Endothelial cell of umbilical vein (primary cell): ENCODE measurements around the gene RHEX. TPM values are rescaled to one million over a fixed set of nuclear protein-coding genes. Genes with fewer than 3 reads are reported as not detected.

Experiments used
- BruUV-seq: library from RNA; stranded (reverse); fragments of 400-500 nt; replicated peaks from 2 replicates; lab custom pipeline; 2021; lab: Mats Ljungman, UMichigan
- CTCF ChIA-PET: fragments of 300-600, 350-600 bp; sonication (Branson Sonifier 250); formaldehyde crosslinking; loops from one replicate; lab custom pipeline; 2021; ENCODE audit warnings: antibody characterized with exemption, inconsistent platforms; lab: Charles Lee
- POLR2A ChIA-PET: fragments of 300-600, 350-600 bp; sonication (Branson Sonifier 250); formaldehyde crosslinking; loops from one replicate; lab custom pipeline; 2021; ENCODE audit warnings: antibody characterized with exemption, inconsistent platforms; lab: Charles Lee
- DNase-seq: peaks from one replicate; pipeline ENCODE4 v3.0.0-alpha.2; 2011; ENCODE audit warnings: low read depth, low spot score
- FAIRE-seq: peaks from 2 replicates; lab custom pipeline; 2011; peaks lifted over from hg19 to GRCh38; lab: Jason Lieb, UNC
- H2AFZ ChIP-seq: 2 replicates; pipeline ENCODE4 v1.6.0; 2012; ENCODE audit warnings: low read depth, low read length, control low read depth, inconsistent platforms
- H3K27ac ChIP-seq: 2 replicates; pipeline ENCODE4 v1.5.1; 2011; ENCODE audit warnings: low read depth, mild to moderate bottlenecking, control low read depth, low read length, moderate library complexity; ENCODE audit not compliant: insufficient read depth
- H3K27me3 ChIP-seq, 2 experiments: 2 replicates each; pipeline versions ENCODE4 v1.6.0 to v1.6.1; 2011; ENCODE audit warnings: low read length in 2 of 2, mixed read lengths in 1 of 2; ENCODE audit not compliant: control insufficient read depth in 2 of 2, insufficient read depth in 2 of 2
- H3K36me3 ChIP-seq, 2 experiments: 2 replicates in 1 of 2; 3 replicates in 1 of 2; pipeline ENCODE4 v1.5.1; 2011; ENCODE audit warnings: low read length in 2 of 2, mild to moderate bottlenecking in 1 of 2, moderate library complexity in 1 of 2; ENCODE audit not compliant: control insufficient read depth in 2 of 2, insufficient read depth in 2 of 2; ENCODE audit errors: extremely low read depth in 1 of 2
- H3K4me1 ChIP-seq: 3 replicates; pipeline ENCODE4 v1.5.1; 2011; ENCODE audit warnings: mild to moderate bottlenecking, low read length; ENCODE audit not compliant: control insufficient read depth, insufficient read depth; ENCODE audit errors: extremely low read depth
- H3K4me2 ChIP-seq: 2 replicates; pipeline ENCODE4 v1.6.1; 2011; ENCODE audit warnings: low read length, control low read depth, mixed read lengths; ENCODE audit not compliant: insufficient read depth
- H3K4me3 ChIP-seq, 3 experiments: fragments of 200-600 bp in 1 of 3; sonication (generic), shearing (Covaris generic) in 1 of 3; replicated peaks in 1 of 3; 2 replicates each; pipeline ENCODE4 v1.5.1; 2011 to 2016; ENCODE audit warnings: control low read depth in 3 of 3, low read length in 3 of 3, mild to moderate bottlenecking in 2 of 3, inconsistent platforms in 1 of 3, low read depth in 1 of 3, moderate library complexity in 1 of 3; ENCODE audit not compliant: insufficient read depth in 1 of 3
- H3K79me2 ChIP-seq: 2 replicates; pipeline ENCODE4 v1.6.0; 2012; ENCODE audit warnings: low read length, inconsistent platforms; ENCODE audit not compliant: control insufficient read depth, insufficient read depth
- H3K9ac ChIP-seq: replicated peaks from 2 replicates; pipeline ENCODE3; 2011; ENCODE audit warnings: low read length, control low read depth; ENCODE audit not compliant: insufficient read depth; ENCODE audit errors: extremely low read depth
- H3K9me1 ChIP-seq: replicated peaks from 3 replicates; pipeline ENCODE4 v1.6.0; 2011; ENCODE audit warnings: mild to moderate bottlenecking, low read length; ENCODE audit not compliant: control insufficient read depth, insufficient read depth; ENCODE audit errors: extremely low read depth
- H3K9me3 ChIP-seq: replicated peaks from 2 replicates; pipeline ENCODE4 v1.5.1; 2012; ENCODE audit warnings: low read length, inconsistent platforms; ENCODE audit not compliant: control insufficient read depth, insufficient read depth
- H4K20me1 ChIP-seq: replicated peaks from 2 replicates; pipeline ENCODE3; 2011; ENCODE audit warnings: mild to moderate bottlenecking, low read length; ENCODE audit not compliant: control insufficient read depth, insufficient read depth; ENCODE audit errors: extremely low read depth
- EZH2 ChIP-seq: IDR thresholded peaks from 2 replicates; pipeline ENCODE4 v1.6.1; 2012; ENCODE audit warnings: borderline replicate concordance, low read depth, mild to moderate bottlenecking, moderate library complexity, low read length, inconsistent platforms; ENCODE audit not compliant: severe bottlenecking
- FOS ChIP-seq: IDR thresholded peaks from 2 replicates; pipeline ENCODE4 v1.6.1; 2011; ENCODE audit warnings: mild to moderate bottlenecking, low read length, moderate library complexity, borderline replicate concordance; ENCODE audit not compliant: insufficient read depth
- GATA2 ChIP-seq: IDR thresholded peaks from 2 replicates; pipeline ENCODE4 v1.7.0; 2011; ENCODE audit warnings: low read depth, mild to moderate bottlenecking, moderate library complexity, mixed read lengths, low read length; ENCODE audit not compliant: insufficient read length, insufficient read depth
- JUN ChIP-seq: IDR thresholded peaks from 2 replicates; pipeline ENCODE4 v1.6.1; 2011; ENCODE audit warnings: borderline replicate concordance, low read depth; ENCODE audit not compliant: insufficient read length, insufficient read depth
- MYC ChIP-seq: IDR thresholded peaks from one replicate; pipeline ENCODE4 v1.6.1; 2011; ENCODE audit warnings: mild to moderate bottlenecking, low read depth, low read length
- POLR2A ChIP-seq: IDR thresholded peaks from 2 replicates; pipeline ENCODE4 v1.6.1; 2012; ENCODE audit warnings: low read depth, mild to moderate bottlenecking, control low read depth, low read length
- POLR2AphosphoS5 ChIP-seq: IDR thresholded peaks from 2 replicates; pipeline ENCODE4 v1.6.1; 2012; ENCODE audit warnings: low read depth, mild to moderate bottlenecking, control low read depth, low read length, moderate library complexity; ENCODE audit not compliant: insufficient read depth
- dilution Hi-C: fragments of 300-500 bp; cut with MboI; formaldehyde crosslinking; loops from one replicate; pipeline ENCODE4 v1.15.0; 2019; ENCODE audit warnings: low sequenced_read_pairs; ENCODE audit not compliant: extremely low pct_ligation_motif_present
- intact Hi-C: fragments of 100-400 bp; cut with micrococcal nuclease; formaldehyde crosslinking; loops from one replicate; pipeline ENCODE4 v1.10.0; 2022
- polyA plus RNA-seq, 4 experiments: library from polyadenylated mRNA; depleted of rRNA in 3 of 4; stranded (reverse) in 3 of 4; unstranded in 1 of 4; fragments of >200 nt; gene quantifications; 2 replicates each; pipeline versions ENCODE4 v1.2.1 to v1.2.3, GENCODE V29; 2011 to 2012; ENCODE audit warnings: missing spikeins in 1 of 4
- total RNA-seq: library from RNA; stranded (reverse); gene quantifications from 2 replicates; pipeline ENCODE4 v1.2.3, GENCODE V29; 2021
- TF ChIP-seq, protein P1 (sequence below), 2 donors: IDR thresholded peaks; 1 replicate in 1 of 2; 2 replicates in 1 of 2; pipeline ENCODE4 v1.5.1; 2011; ENCODE audit warnings: low read length in 2 of 2, mild to moderate bottlenecking in 2 of 2, moderate library complexity in 2 of 2, control low read depth in 1 of 2, inconsistent platforms in 1 of 2, low read depth in 1 of 2; ENCODE audit not compliant: insufficient read depth in 1 of 2; ENCODE audit errors: extremely low read depth in 1 of 2
- TF ChIP-seq, protein P2 (sequence below): IDR thresholded peaks from 2 replicates; pipeline ENCODE4 v1.6.1; 2011; ENCODE audit not compliant: insufficient read depth, insufficient read length

Gene RHEX
- total and polyA plus RNA-seq, 2 donors (not counting 3 experiments of a cell fraction or from before 2014, with no cell fraction given): not detected

DNA sequence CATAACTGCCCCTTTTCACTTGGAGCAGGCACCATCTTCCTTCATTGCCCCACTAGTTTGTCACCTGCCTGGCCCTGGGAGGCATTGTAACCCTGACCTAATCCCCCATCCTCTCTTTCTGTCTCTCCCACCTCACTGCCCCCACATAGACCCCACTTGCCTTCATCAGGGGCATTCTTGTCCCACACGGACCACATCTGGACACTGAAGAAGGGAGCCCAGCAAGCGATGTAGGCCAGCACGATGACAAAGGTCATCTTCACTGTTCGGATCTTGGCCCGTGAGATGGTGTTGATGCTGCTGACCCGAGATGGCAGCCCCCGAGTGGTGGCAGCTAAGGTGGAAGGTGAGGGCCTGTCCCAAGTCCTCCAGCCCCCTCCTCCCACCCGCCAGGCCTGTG, 62.8 kb downstream of the RHEX start:
- peaks cover 14 to 24% of the 10 kb centered on the region in 2 experiments for H3K27me3 ChIP-seq
- H3K4me1 ChIP-seq: peaks cover 4% of the 10 kb centered on the region
- H3K4me3 ChIP-seq: no peak overlapping the region
- H3K79me2 ChIP-seq: no peaks in the 10 kb centered on the region
- ChIA-PET CTCF (interaction anchor here (1.1 to 5.2 kb wide), 3 partner anchors 9 to 139 kb away, joined by 3 to 31 read pairs (median 8); no protein-coding TSS in a partner anchor), POLR2A (interaction anchor here (0.6 kb wide), 1 partner anchor 523 kb away, joined by 6 read pairs; no protein-coding TSS in a partner anchor)
- no peak overlapping the region for H3K9ac ChIP-seq
- H3K9me1 ChIP-seq: no peaks in the 10 kb centered on the region
- H4K20me1 ChIP-seq: no peaks in the 10 kb centered on the region
- no TSS peak for BruUV-seq
- no peaks in the 10 kb centered on the region for H3K9me3 ChIP-seq
- intact Hi-C loops: no loop called here
- H3K4me2 ChIP-seq: no peak overlapping the region
- H3K27ac ChIP-seq: no peak overlapping the region
- no peaks in the 10 kb centered on the region for H3K36me3 ChIP-seq
- no peak overlapping the region for H2AFZ ChIP-seq
- DNase-seq (no peak), FAIRE-seq (no peak)
- dilution Hi-C loops: loop anchor here (25.0 kb wide), 1 partner anchor 128 kb away; no protein-coding TSS in a partner anchor
- TF ChIP-seq, protein P1, sequence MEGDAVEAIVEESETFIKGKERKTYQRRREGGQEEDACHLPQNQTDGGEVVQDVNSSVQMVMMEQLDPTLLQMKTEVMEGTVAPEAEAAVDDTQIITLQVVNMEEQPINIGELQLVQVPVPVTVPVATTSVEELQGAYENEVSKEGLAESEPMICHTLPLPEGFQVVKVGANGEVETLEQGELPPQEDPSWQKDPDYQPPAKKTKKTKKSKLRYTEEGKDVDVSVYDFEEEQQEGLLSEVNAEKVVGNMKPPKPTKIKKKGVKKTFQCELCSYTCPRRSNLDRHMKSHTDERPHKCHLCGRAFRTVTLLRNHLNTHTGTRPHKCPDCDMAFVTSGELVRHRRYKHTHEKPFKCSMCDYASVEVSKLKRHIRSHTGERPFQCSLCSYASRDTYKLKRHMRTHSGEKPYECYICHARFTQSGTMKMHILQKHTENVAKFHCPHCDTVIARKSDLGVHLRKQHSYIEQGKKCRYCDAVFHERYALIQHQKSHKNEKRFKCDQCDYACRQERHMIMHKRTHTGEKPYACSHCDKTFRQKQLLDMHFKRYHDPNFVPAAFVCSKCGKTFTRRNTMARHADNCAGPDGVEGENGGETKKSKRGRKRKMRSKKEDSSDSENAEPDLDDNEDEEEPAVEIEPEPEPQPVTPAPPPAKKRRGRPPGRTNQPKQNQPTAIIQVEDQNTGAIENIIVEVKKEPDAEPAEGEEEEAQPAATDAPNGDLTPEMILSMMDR (IDR thresholded peaks at IDR 0.05; ENCODE audit: extremely low read depth in 1 of 2, insufficient read depth in 1 of 2, low read depth in 1 of 2, low read length in 2 of 2): no peak
- TF ChIP-seq GATA2: no peak
- TF ChIP-seq JUN: no peak
- TF ChIP-seq POLR2AphosphoS5: no peak
- no peak for TF ChIP-seq MYC
- TF ChIP-seq EZH2: no peak
- TF ChIP-seq, protein P2, sequence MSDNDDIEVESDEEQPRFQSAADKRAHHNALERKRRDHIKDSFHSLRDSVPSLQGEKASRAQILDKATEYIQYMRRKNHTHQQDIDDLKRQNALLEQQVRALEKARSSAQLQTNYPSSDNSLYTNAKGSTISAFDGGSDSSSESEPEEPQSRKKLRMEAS: no peak
- no peak for TF ChIP-seq FOS
- TF ChIP-seq POLR2A: no peak
